SK-N-SH treated with all-trans-retinoic acid at 6 μM for 48 hours (cell line): Measurements from ENCODE around the gene PTPRD.

Source experiments
- ATAC-seq: fragments of 200-7000 bp; cut with Tn5 transposase; 3 replicates; pipeline ENCODE4 v1.9.1; 2020; ENCODE audit warnings: mild to moderate bottlenecking, moderate library complexity
- ARNTL ChIP-seq: fragments of 450-650 bp; formaldehyde crosslinking; IDR thresholded peaks from 2 replicates; pipeline ENCODE4 v1.5.0; 2020; ENCODE audit warnings: low read depth, mild to moderate bottlenecking, moderate library complexity, borderline replicate concordance
- BACH2 ChIP-seq: fragments of 250-450 bp; sonication (Bioruptor Pico); IDR thresholded peaks from 2 replicates; pipeline ENCODE4 v1.9.0; 2021; ENCODE audit warnings: mild to moderate bottlenecking, borderline replicate concordance
- CREB5 ChIP-seq: fragments of 250-450 bp; sonication (Bioruptor Pico); IDR thresholded peaks from 2 replicates; pipeline ENCODE4 v1.5.1; 2020; ENCODE audit warnings: low read depth, mild to moderate bottlenecking, moderate library complexity
- CSDC2 ChIP-seq: fragments of 250-450 bp; sonication (Bioruptor Pico); IDR thresholded peaks from 2 replicates; pipeline ENCODE4 v1.5.0; 2020; ENCODE audit warnings: mild to moderate bottlenecking, moderate library complexity
- CSRNP3 ChIP-seq: fragments of 250-450 bp; sonication (Bioruptor Pico); IDR thresholded peaks from 2 replicates; pipeline ENCODE4 v1.5.1; 2021; ENCODE audit warnings: mild to moderate bottlenecking, moderate library complexity
- ESRRG ChIP-seq: fragments of 250-450 bp; sonication (Bioruptor Pico); IDR thresholded peaks from 2 replicates; pipeline ENCODE4 v1.6.1; 2021; ENCODE audit warnings: mild to moderate bottlenecking
- GLIS3 ChIP-seq: fragments of 250-450 bp; sonication (Bioruptor Pico); IDR thresholded peaks from 2 replicates; pipeline ENCODE4 v1.5.0; 2020; ENCODE audit warnings: mild to moderate bottlenecking, moderate library complexity
- ISL1 ChIP-seq: fragments of 250-450 bp; sonication (Bioruptor Pico); IDR thresholded peaks from 2 replicates; pipeline ENCODE4 v2.1.2; 2022; ENCODE audit warnings: mild to moderate bottlenecking, moderate library complexity
- OSR1 ChIP-seq: fragments of 250-450 bp; sonication (Bioruptor Pico); IDR thresholded peaks from 2 replicates; pipeline ENCODE4 v1.8.0; 2022; ENCODE audit warnings: moderate library complexity, mild to moderate bottlenecking, inconsistent platforms
- PATZ1 ChIP-seq: fragments of 250-450 bp; sonication (Bioruptor Pico); IDR thresholded peaks from 2 replicates; pipeline ENCODE4 v1.8.0; 2020; ENCODE audit warnings: mild to moderate bottlenecking, moderate library complexity, borderline replicate concordance
- RARB ChIP-seq: fragments of 250-450 bp; sonication (Bioruptor Pico); IDR thresholded peaks from 2 replicates; pipeline ENCODE4 v1.8.0; 2021; ENCODE audit warnings: mild to moderate bottlenecking, moderate library complexity
- SNAI2 ChIP-seq: fragments of 250-450 bp; sonication (Bioruptor Pico); IDR thresholded peaks from 2 replicates; pipeline ENCODE4 v1.5.0; 2020; ENCODE audit warnings: mild to moderate bottlenecking, moderate library complexity
- TCF4 ChIP-seq: fragments of 250-450 bp; sonication (Bioruptor Pico); IDR thresholded peaks from 2 replicates; pipeline ENCODE4 v1.8.0; 2021; ENCODE audit warnings: mild to moderate bottlenecking, moderate library complexity, borderline replicate concordance
- TOX ChIP-seq: fragments of 250-450 bp; sonication (Bioruptor Pico); IDR thresholded peaks from 2 replicates; pipeline ENCODE4 v1.8.0; 2021; ENCODE audit warnings: mild to moderate bottlenecking, moderate library complexity, borderline replicate concordance
- TSHZ2 ChIP-seq: fragments of 250-450 bp; sonication (Bioruptor Pico); IDR thresholded peaks from 2 replicates; pipeline ENCODE4 v1.5.0; 2020; ENCODE audit warnings: mild to moderate bottlenecking, moderate library complexity
- ZC3H10 ChIP-seq: fragments of 250-450 bp; sonication (Bioruptor Pico); IDR thresholded peaks from 2 replicates; pipeline ENCODE4 v1.5.1; 2021; ENCODE audit warnings: mild to moderate bottlenecking, moderate library complexity
- ZFP3 ChIP-seq: fragments of 250-450 bp; sonication (Bioruptor Pico); IDR thresholded peaks from 2 replicates; pipeline ENCODE4 v1.5.0; 2020; ENCODE audit warnings: mild to moderate bottlenecking, moderate library complexity
- ZFP30 ChIP-seq: fragments of 450-650 bp; formaldehyde crosslinking; IDR thresholded peaks from 2 replicates; pipeline ENCODE4 v1.5.0; 2022; ENCODE audit warnings: mild to moderate bottlenecking, moderate library complexity
- ZNF565 ChIP-seq: fragments of 450-650 bp; formaldehyde crosslinking; conservative IDR thresholded peaks from 2 replicates; pipeline ENCODE4 v1.5.0; 2020; ENCODE audit warnings: low read depth, mild to moderate bottlenecking, moderate library complexity
- ZNF70 ChIP-seq: fragments of 450-650 bp; formaldehyde crosslinking; IDR thresholded peaks from 2 replicates; pipeline ENCODE4 v1.5.0; 2020; ENCODE audit warnings: mild to moderate bottlenecking, moderate library complexity
- ZNF8 ChIP-seq: fragments of 450-650 bp; formaldehyde crosslinking; IDR thresholded peaks from 2 replicates; pipeline ENCODE4 v1.5.0; 2020; ENCODE audit warnings: mild to moderate bottlenecking, moderate library complexity

Gene PTPRD

GRCh38 chr9:8640761-8641160, 1972.0 kb downstream of the PTPRD start:
- TF ChIP-seq CSDC2 (no peak), RARB (CRISPR knock-in tag) (no peak), CSRNP3 (CRISPR knock-in tag) (no peak), ZNF8 (no peak), CREB5 (no peak), ZNF70 (CRISPR knock-in tag) (no peak), SNAI2 (CRISPR knock-in tag) (no peak), ZC3H10 (no peak), GLIS3 (CRISPR knock-in tag) (no peak)
- no peak for ATAC-seq

GRCh38 chr9:8637626-8638025, 1975.2 kb downstream of the PTPRD start:
- ATAC-seq: no peak
- no peak for TF ChIP-seq GLIS3 (CRISPR knock-in tag)

GRCh38 chr9:8633784-8634183, 1979.0 kb downstream of the PTPRD start:
- TF ChIP-seq ZNF565: no peak
- no peak for TF ChIP-seq TSHZ2 (CRISPR knock-in tag)
- no peak for TF ChIP-seq ZNF8
- no peak for TF ChIP-seq CREB5
- TF ChIP-seq TOX (CRISPR knock-in tag): no peak
- TF ChIP-seq ZFP30 (CRISPR knock-in tag): no peak
- no peak for TF ChIP-seq ZNF70 (CRISPR knock-in tag)
- TF ChIP-seq ARNTL (CRISPR knock-in tag): no peak
- TF ChIP-seq ISL1 (CRISPR knock-in tag): no peak
- no peak for TF ChIP-seq TCF4 (CRISPR knock-in tag)
- TF ChIP-seq PATZ1 (CRISPR knock-in tag): no peak
- TF ChIP-seq CSRNP3 (CRISPR knock-in tag): no peak
- no peak for TF ChIP-seq GLIS3 (CRISPR knock-in tag)
- no peak for TF ChIP-seq CSDC2
- no peak for TF ChIP-seq ZFP3 (CRISPR knock-in tag)
- no peak for TF ChIP-seq ZC3H10
- TF ChIP-seq, all 23 proteins: peak for 0
- no peak for ATAC-seq

GRCh38 chr9:8632493-8632892, 1980.3 kb downstream of the PTPRD start:
- TF ChIP-seq ISL1 (CRISPR knock-in tag) (no peak), TCF4 (CRISPR knock-in tag) (no peak), OSR1 (no peak), GLIS3 (CRISPR knock-in tag) (no peak), CSRNP3 (CRISPR knock-in tag) (no peak), BACH2 (CRISPR knock-in tag) (no peak), ARNTL (CRISPR knock-in tag) (no peak), ESRRG (CRISPR knock-in tag) (no peak)
- no peak for ATAC-seq
